Sigmoid colon (tissue), 7 donors: ENCODE results near the gene SLC12A8. TPM values are rescaled to one million over a fixed set of nuclear protein-coding genes. Genes with fewer than 3 reads are reported as not detected.
A peak's percentile ranks its signal among the peaks of the same experiment; 100 is the strongest.

Experiments
- DNase-seq: peaks from one replicate; pipeline ENCODE4 v3.0.0-alpha.2; 2019
- H3K27ac ChIP-seq, 4 donors: fragments of 200-600 bp; sonication (generic); one replicate each; pipeline ENCODE4 v1.5.1; 2016 to 2019; ENCODE audit warnings: mild to moderate bottlenecking in 1 of 4
- H3K27me3 ChIP-seq, 3 donors: fragments of 200-600 bp; sonication (generic); one replicate each; pipeline ENCODE4 v1.5.1; 2019; ENCODE audit warnings: mild to moderate bottlenecking in 1 of 3
- H3K36me3 ChIP-seq, 4 donors: fragments of 200-600 bp; sonication (generic); one replicate each; pipeline ENCODE4 v1.5.1; 2016 to 2019
- H3K4me1 ChIP-seq, 4 donors: fragments of 200-600 bp; sonication (generic); one replicate each; pipeline ENCODE4 v1.5.1; 2017 to 2019
- H3K4me3 ChIP-seq, 4 donors: fragments of 200-600 bp; sonication (generic); one replicate each; pipeline ENCODE4 v1.5.1; 2017 to 2019; ENCODE audit warnings: mild to moderate bottlenecking in 2 of 4, moderate library complexity in 1 of 4
- H3K9me3 ChIP-seq, 4 donors: fragments of 200-600 bp in 3 of 4; sonication (generic) in 3 of 4; one replicate each; pipeline versions ENCODE4 v1.5.1 to v1.6.1; 2013 to 2019
- EP300 ChIP-seq, 4 donors: sonication (generic); formaldehyde crosslinking; IDR thresholded peaks; one replicate each; pipeline ENCODE4 v1.6.1; 2017; ENCODE audit warnings: antibody characterized with exemption in 4 of 4
- POLR2A ChIP-seq, 2 donors: fragments of 450-650 bp; IDR thresholded peaks; one replicate each; pipeline ENCODE4 v1.6.1; 2016; ENCODE audit warnings: antibody characterized with exemption in 2 of 2, mild to moderate bottlenecking in 2 of 2, moderate library complexity in 2 of 2
- POLR2AphosphoS5 ChIP-seq, 4 donors: sonication (generic); formaldehyde crosslinking; IDR thresholded peaks; one replicate each; pipeline ENCODE4 v1.6.1; 2017; ENCODE audit warnings: antibody characterized with exemption in 4 of 4
- WGBS, 2 donors: extraction: QIAGEN DNeasy Blood & Tissue Kit; methylation state at CpG; one replicate each; pipeline ENCODE4 v1.1.7; 2013; 5-methylcytosine and 5-hydroxymethylcytosine counted together
- intact Hi-C: fragments of 100-400 bp; cut with DNase I; formaldehyde crosslinking; loops from one replicate; pipeline ENCODE4 v1.15.1; 2023
- polyA plus RNA-seq, 3 donors: library from polyadenylated mRNA; stranded (reverse); fragments of 200-250 nt; gene quantifications; one replicate each; pipeline ENCODE4 v1.2.3, GENCODE V29; 2013
- total RNA-seq, 4 donors: library from RNA; depleted of rRNA; stranded (reverse); fragments of >200 nt; gene quantifications; one replicate each; pipeline ENCODE4 v1.1.0, GENCODE V29; 2016
- TF ChIP-seq, protein P1 (sequence below), 4 experiments: fragments of 450-650 bp in 3 of 4; fragments of 200-600 bp in 1 of 4; IDR thresholded peaks; one replicate each; pipeline ENCODE4 v1.5.1; 2016 to 2019; ENCODE audit warnings: antibody characterized with exemption in 4 of 4, mild to moderate bottlenecking in 3 of 4, moderate library complexity in 2 of 4
- donor health status: healthy with polysubstance abuse.
- donor health status: Bipolar disorder and iron deficiency.
- donor health status: healthy.

SLC12A8 gene
- total and polyA plus RNA-seq, 7 donors = 0.33 to 6.3 (median 1.7) TPM; not detected in 3

DNA sequence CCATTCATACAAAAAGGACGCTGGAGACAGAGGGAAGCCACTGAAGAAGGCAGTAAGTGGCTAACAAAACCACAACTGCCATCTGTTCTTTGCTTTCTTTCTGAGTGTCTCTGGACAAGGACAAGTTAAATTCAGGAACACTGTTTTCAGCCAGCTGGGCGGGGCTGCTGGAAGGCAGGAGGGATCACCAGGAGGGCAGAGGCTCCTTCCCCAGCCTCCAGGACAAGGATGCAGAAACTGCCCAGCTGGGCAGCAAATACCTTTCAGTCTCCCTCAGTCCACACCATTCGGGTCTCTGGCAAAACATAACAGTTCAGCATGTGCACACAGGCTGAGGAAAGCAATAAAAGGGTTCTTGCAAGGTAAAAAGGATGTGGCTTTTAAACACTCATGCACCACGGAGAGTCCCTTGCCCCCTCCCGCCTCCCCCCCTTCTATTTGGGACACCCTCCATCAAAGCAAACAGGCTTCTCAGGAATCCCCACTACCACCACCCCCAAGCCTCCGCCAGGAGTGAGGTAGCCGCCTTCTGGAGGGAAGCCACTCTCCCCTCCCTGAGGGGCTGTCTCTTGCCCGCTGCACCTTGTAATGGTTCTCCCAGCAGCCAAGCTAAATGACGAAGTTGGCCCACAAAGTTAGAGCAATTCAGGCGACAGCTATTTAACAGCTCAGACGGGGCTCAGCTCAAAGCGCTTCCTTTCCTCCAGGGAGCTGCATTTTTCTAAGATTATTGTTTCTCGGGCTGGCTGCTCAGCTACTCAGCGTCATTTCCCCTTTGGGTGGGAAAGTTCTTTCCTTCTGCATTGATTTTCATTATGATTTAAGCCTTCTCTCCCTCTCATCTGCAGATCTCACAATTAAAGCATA is 160.6 kb downstream of the SLC12A8 start:
- 20 to 53% methylated on average over 14 of the region's 14 CpGs for WGBS, 2 donors
- TF ChIP-seq POLR2AphosphoS5 (IDR thresholded peaks at IDR 0.05) = peak in 2 of 4 donors; percentile 8 to 33
- TF ChIP-seq POLR2A (IDR thresholded peaks at IDR 0.05) = no peak
- TF ChIP-seq, protein P1, sequence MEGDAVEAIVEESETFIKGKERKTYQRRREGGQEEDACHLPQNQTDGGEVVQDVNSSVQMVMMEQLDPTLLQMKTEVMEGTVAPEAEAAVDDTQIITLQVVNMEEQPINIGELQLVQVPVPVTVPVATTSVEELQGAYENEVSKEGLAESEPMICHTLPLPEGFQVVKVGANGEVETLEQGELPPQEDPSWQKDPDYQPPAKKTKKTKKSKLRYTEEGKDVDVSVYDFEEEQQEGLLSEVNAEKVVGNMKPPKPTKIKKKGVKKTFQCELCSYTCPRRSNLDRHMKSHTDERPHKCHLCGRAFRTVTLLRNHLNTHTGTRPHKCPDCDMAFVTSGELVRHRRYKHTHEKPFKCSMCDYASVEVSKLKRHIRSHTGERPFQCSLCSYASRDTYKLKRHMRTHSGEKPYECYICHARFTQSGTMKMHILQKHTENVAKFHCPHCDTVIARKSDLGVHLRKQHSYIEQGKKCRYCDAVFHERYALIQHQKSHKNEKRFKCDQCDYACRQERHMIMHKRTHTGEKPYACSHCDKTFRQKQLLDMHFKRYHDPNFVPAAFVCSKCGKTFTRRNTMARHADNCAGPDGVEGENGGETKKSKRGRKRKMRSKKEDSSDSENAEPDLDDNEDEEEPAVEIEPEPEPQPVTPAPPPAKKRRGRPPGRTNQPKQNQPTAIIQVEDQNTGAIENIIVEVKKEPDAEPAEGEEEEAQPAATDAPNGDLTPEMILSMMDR (IDR thresholded peaks at IDR 0.05) = no peak
- TF ChIP-seq EP300 (IDR thresholded peaks at IDR 0.05) = no peak
- H3K27ac ChIP-seq = peak overlapping the region; percentile 93 to 95 (median 94)
- H3K4me3 ChIP-seq = peak overlapping the region in 3 of 4 donors; percentile 23 to 34 (median 29)
- no peaks in the 10 kb centered on the region for H3K27me3 ChIP-seq
- peak; percentile 88 for DNase-seq
- H3K36me3 ChIP-seq = no peaks in the 10 kb centered on the region
- peaks cover 0 to 82% (median 78%) of the 10 kb centered on the region in 4 donors for H3K4me1 ChIP-seq
- no peaks in the 10 kb centered on the region for H3K9me3 ChIP-seq
- intact Hi-C loops = loop anchor here (5.0 to 10.0 kb wide), 4 partner anchors 90 to 533 kb away; no protein-coding TSS in a partner anchor

GRCh38 chr3:125051205-125051604 is 161.3 kb downstream of the SLC12A8 start:
- no peak for DNase-seq
- no peaks in the 10 kb centered on the region for H3K36me3 ChIP-seq
- intact Hi-C loops = loop anchor here (5.0 to 10.0 kb wide), 4 partner anchors 91 to 534 kb away; no protein-coding TSS in a partner anchor
- no peaks in the 10 kb centered on the region for H3K27me3 ChIP-seq
- H3K4me1 ChIP-seq = peaks cover 0 to 82% (median 77%) of the 10 kb centered on the region in 4 donors
- TF ChIP-seq, protein P1 (IDR thresholded peaks at IDR 0.05) = no peak
- no peak for TF ChIP-seq POLR2A (IDR thresholded peaks at IDR 0.05)
- TF ChIP-seq POLR2AphosphoS5 (IDR thresholded peaks at IDR 0.05) = no peak
- TF ChIP-seq EP300 (IDR thresholded peaks at IDR 0.05) = no peak
- no peak overlapping the region for H3K4me3 ChIP-seq
- H3K9me3 ChIP-seq = no peaks in the 10 kb centered on the region
- 68 to 80% methylated on average over 7 of the region's 7 CpGs for WGBS, 2 donors
- peak overlapping the region; percentile 93 to 95 (median 94) for H3K27ac ChIP-seq

GRCh38 chr3:125050488-125051090 is 162.0 kb downstream of the SLC12A8 start:
- no peaks in the 10 kb centered on the region for H3K36me3 ChIP-seq
- no peak overlapping the region for H3K4me3 ChIP-seq
- peak overlapping the region; percentile 93 to 95 (median 94) for H3K27ac ChIP-seq
- TF ChIP-seq POLR2A (IDR thresholded peaks at IDR 0.05) = no peak
- no peak for TF ChIP-seq EP300 (IDR thresholded peaks at IDR 0.05)
- TF ChIP-seq, protein P1 (IDR thresholded peaks at IDR 0.05) = no peak
- no peak for TF ChIP-seq POLR2AphosphoS5 (IDR thresholded peaks at IDR 0.05)
- no peak for DNase-seq
- peaks cover 0 to 88% (median 80%) of the 10 kb centered on the region in 4 donors for H3K4me1 ChIP-seq
- WGBS, 2 donors = 81 to 87% methylated on average over 6 of the region's 6 CpGs
- H3K27me3 ChIP-seq = no peaks in the 10 kb centered on the region
- intact Hi-C loops = loop anchor here (5.0 to 10.0 kb wide), 4 partner anchors 92 to 534 kb away; no protein-coding TSS in a partner anchor
- H3K9me3 ChIP-seq = no peaks in the 10 kb centered on the region

GRCh38 chr3:125048282-125048681 is 164.3 kb downstream of the SLC12A8 start:
- peak in 3 of 4 donors; percentile 37 to 67 (median 61) for TF ChIP-seq POLR2AphosphoS5 (IDR thresholded peaks at IDR 0.05)
- TF ChIP-seq, protein P1 (IDR thresholded peaks at IDR 0.05) = no peak
- no peak for TF ChIP-seq POLR2A (IDR thresholded peaks at IDR 0.05)
- TF ChIP-seq EP300 (IDR thresholded peaks at IDR 0.05) = no peak

More at GRCh38 chr3:125048282-125048681, 164.3 kb downstream of the SLC12A8 start:
- no peaks in the 10 kb centered on the region for H3K27me3 ChIP-seq
- 90 to 93% methylated on average over 3 of the region's 3 CpGs for WGBS, 2 donors
- peak; percentile 80 for DNase-seq
- no peaks in the 10 kb centered on the region for H3K9me3 ChIP-seq
- peaks cover 0 to 100% (median 90%) of the 10 kb centered on the region in 4 donors for H3K4me1 ChIP-seq
- no peak overlapping the region for H3K4me3 ChIP-seq
- H3K36me3 ChIP-seq = no peaks in the 10 kb centered on the region
- peak overlapping the region; percentile 29 to 94 (median 53) for H3K27ac ChIP-seq
- intact Hi-C loops = no loop called here
